IMR-90 (cell line): Measurements from ENCODE around the gene SMAD2. TPM values are rescaled to one million over a fixed set of nuclear protein-coding genes. Genes with fewer than 3 reads are reported as not detected.

Source experiments
- ATAC-seq: fragments of 200-7000 bp; cut with Tn5 transposase; 2 replicates; pipeline ENCODE4 v1.9.1; 2020; ENCODE audit warnings: low read depth, mild to moderate bottlenecking, moderate library complexity
- BruUV-seq: library from RNA; stranded (reverse); fragments of 400-500 nt; replicated peaks from 2 replicates; lab custom pipeline; 2021; lab: Mats Ljungman, UMichigan
- CTCF ChIA-PET: fragments of 300-600 bp; formaldehyde crosslinking; extraction: SDS; loops from one replicate; lab custom pipeline; 2021; ENCODE audit warnings: antibody characterized with exemption; lab: Yijun Ruan, JAX
- POLR2A ChIA-PET: fragments of 300-600 bp; sonication (Branson Sonifier 250); formaldehyde crosslinking; loops from one replicate; lab custom pipeline; 2022; ENCODE audit warnings: antibody characterized with exemption; ENCODE audit not compliant: unreplicated experiment; lab: Charles Lee
- DNase-seq: peaks from one replicate; pipeline ENCODE4 v3.0.0; 2013
- H2AFZ ChIP-seq: replicated peaks from 2 replicates; pipeline ENCODE3; 2013; ENCODE audit warnings: low read length, mild to moderate bottlenecking; ENCODE audit not compliant: poor library complexity
- H2AK5ac ChIP-seq: 2 replicates; pipeline ENCODE4 v1.6.1; 2013; ENCODE audit warnings: low read depth, low read length, inconsistent platforms
- H2AK9ac ChIP-seq: replicated peaks from 2 replicates; pipeline ENCODE3; 2013; ENCODE audit warnings: mild to moderate bottlenecking, low read depth, low read length, moderate library complexity; ENCODE audit not compliant: poor library complexity
- H2BK120ac ChIP-seq: 2 replicates; pipeline ENCODE4 v1.6.1; 2013; ENCODE audit warnings: low read depth, low read length, inconsistent platforms
- H2BK15ac ChIP-seq: 3 replicates; pipeline ENCODE4 v1.6.1; 2013; ENCODE audit warnings: low read depth, low read length, inconsistent platforms
- H2BK20ac ChIP-seq: 2 replicates; pipeline ENCODE4 v1.6.1; 2013; ENCODE audit warnings: low read depth, mild to moderate bottlenecking, inconsistent platforms, low read length, moderate library complexity
- H2BK5ac ChIP-seq: 2 replicates; pipeline ENCODE4 v1.6.1; 2013; ENCODE audit warnings: mild to moderate bottlenecking, low read depth, low read length, inconsistent platforms; ENCODE audit not compliant: poor library complexity, severe bottlenecking
- H3K14ac ChIP-seq: replicated peaks from 2 replicates; pipeline ENCODE4 v1.6.1; 2013; ENCODE audit warnings: low read depth, low read length, inconsistent platforms
- H3K18ac ChIP-seq: 2 replicates; pipeline ENCODE4 v1.6.1; 2013; ENCODE audit warnings: low read depth, low read length, control low read depth
- H3K23ac ChIP-seq: 2 replicates; pipeline ENCODE4 v1.6.1; 2013; ENCODE audit warnings: low read depth, low read length, inconsistent platforms
- H3K27ac ChIP-seq: 2 replicates; pipeline ENCODE4 v1.5.1; 2013; ENCODE audit warnings: mild to moderate bottlenecking, control low read depth, low read length; ENCODE audit not compliant: insufficient read depth
- H3K27me3 ChIP-seq: 2 replicates; pipeline ENCODE4 v1.6.1; 2013; ENCODE audit warnings: low read length; ENCODE audit not compliant: control insufficient read depth, insufficient read depth
- H3K36me3 ChIP-seq: 2 replicates; pipeline ENCODE4 v1.6.1; 2013; ENCODE audit warnings: low read length, mixed read lengths; ENCODE audit not compliant: control insufficient read depth, insufficient read depth
- H3K4ac ChIP-seq: 2 replicates; pipeline ENCODE4 v1.6.1; 2013; ENCODE audit warnings: low read depth, low read length, inconsistent platforms
- H3K4me1 ChIP-seq: 2 replicates; pipeline ENCODE4 v1.6.1; 2013; ENCODE audit warnings: low read length, mixed read lengths; ENCODE audit not compliant: control insufficient read depth, insufficient read depth
- H3K4me2 ChIP-seq: 2 replicates; pipeline ENCODE4 v1.6.1; 2013; ENCODE audit warnings: low read depth, mild to moderate bottlenecking, control low read depth, low read length, moderate library complexity
- H3K4me3 ChIP-seq: 2 replicates; pipeline ENCODE4 v1.5.1; 2013; ENCODE audit warnings: low read depth, mild to moderate bottlenecking, control low read depth, low read length, moderate library complexity; ENCODE audit not compliant: insufficient read depth
- H3K56ac ChIP-seq: 2 replicates; pipeline ENCODE4 v1.6.1; 2013; ENCODE audit warnings: low read length, inconsistent platforms; ENCODE audit not compliant: insufficient read depth; ENCODE audit errors: extremely low read depth
- H3K79me1 ChIP-seq, 2 experiments: 2 replicates each; pipeline ENCODE4 v1.6.1; 2013; ENCODE audit warnings: low read length in 2 of 2, inconsistent platforms in 1 of 2, low read depth in 1 of 2
- H3K9ac ChIP-seq: 2 replicates; pipeline ENCODE4 v1.6.1; 2013; ENCODE audit warnings: low read depth, low read length, control low read depth
- H3K9me1 ChIP-seq: 2 replicates; pipeline ENCODE4 v1.6.1; 2013; ENCODE audit warnings: low read length, inconsistent platforms; ENCODE audit not compliant: insufficient read depth
- H3K9me3 ChIP-seq: 2 replicates; pipeline ENCODE4 v1.6.1; 2013; ENCODE audit warnings: low read length; ENCODE audit not compliant: control insufficient read depth, insufficient read depth
- H4K20me1 ChIP-seq: 2 replicates; pipeline ENCODE4 v1.6.1; 2013; ENCODE audit warnings: low read length, inconsistent platforms; ENCODE audit not compliant: insufficient read depth
- H4K5ac ChIP-seq: 2 replicates; pipeline ENCODE4 v1.6.1; 2013; ENCODE audit warnings: mild to moderate bottlenecking, low read depth, low read length, control low read depth
- H4K8ac ChIP-seq, 2 experiments: 2 replicates each; pipeline ENCODE4 v1.6.1; 2013; ENCODE audit warnings: low read depth in 2 of 2, low read length in 2 of 2, control low read depth in 1 of 2, inconsistent platforms in 1 of 2
- H4K91ac ChIP-seq: 2 replicates; pipeline ENCODE4 v1.6.1; 2013; ENCODE audit warnings: low read depth, low read length, inconsistent platforms; ENCODE audit not compliant: insufficient read depth
- BHLHE40 ChIP-seq: fragments of 150-350 bp; IDR thresholded peaks from 2 replicates; pipeline ENCODE4 v1.6.1; 2016; ENCODE audit warnings: mild to moderate bottlenecking, low read depth, low read length
- CEBPB ChIP-seq: IDR thresholded peaks from 2 replicates; pipeline ENCODE4 v1.6.1; 2012; ENCODE audit warnings: low read depth, low read length, improper control_type of control experiment
- MAFK ChIP-seq: IDR thresholded peaks from 2 replicates; pipeline ENCODE4 v1.6.1; 2012; ENCODE audit warnings: low read depth, low read length, improper control_type of control experiment
- MAZ ChIP-seq: IDR thresholded peaks from 2 replicates; pipeline ENCODE4 v1.6.1; 2012; ENCODE audit warnings: low read depth, mild to moderate bottlenecking, low read length, improper control_type of control experiment, moderate library complexity, borderline replicate concordance
- RAD21 ChIP-seq: IDR thresholded peaks from 2 replicates; pipeline ENCODE4 v1.6.1; 2012; ENCODE audit warnings: low read length, improper control_type of control experiment
- RCOR1 ChIP-seq: IDR thresholded peaks from 2 replicates; pipeline ENCODE4 v1.6.1; 2012; ENCODE audit warnings: mild to moderate bottlenecking, low read length, improper control_type of control experiment; ENCODE audit not compliant: insufficient replicate concordance
- SMC3 ChIP-seq: fragments of 150-350 bp; IDR thresholded peaks from 2 replicates; pipeline ENCODE4 v1.6.1; 2016; ENCODE audit warnings: low read depth, mild to moderate bottlenecking, antibody characterized with exemption, low read length, moderate library complexity
- USF2 ChIP-seq: fragments of 150-350 bp; IDR thresholded peaks from 2 replicates; pipeline ENCODE4 v1.6.1; 2017; ENCODE audit warnings: mild to moderate bottlenecking, antibody characterized with exemption, low read length, low read depth
- WGBS, 2 experiments: methylation state at CpG; one replicate each; pipeline versions ENCODE4 v1.1.5 to v1.1.7; 2013; ENCODE audit warnings: missing lambda C conversion rate in 2 of 2; ENCODE audit not compliant: insufficient read length in 1 of 2; ENCODE audit errors: extremely low coverage in 2 of 2; 5-methylcytosine and 5-hydroxymethylcytosine counted together
- dilution Hi-C: fragments of 300-500 bp; cut with HindIII; formaldehyde crosslinking; loops from one replicate; pipeline ENCODE4 v1.14.3; 2018; ENCODE audit warnings: low sequenced_read_pairs; ENCODE audit not compliant: unreplicated experiment
- in situ Hi-C: fragments of 300-500 bp; cut with MboI; formaldehyde crosslinking; loops from 3 replicates; pipeline ENCODE4 v1.14.3; 2019; ENCODE audit warnings: low sequenced_read_pairs, inconsistent platforms, mixed read lengths
- intact Hi-C: fragments of 100-400 bp; cut with micrococcal nuclease; formaldehyde crosslinking; loops from 2 replicates; pipeline ENCODE4 v1.10.0; 2022
- polyA plus RNA-seq, 3 experiments: library from polyadenylated mRNA; depleted of rRNA; stranded (reverse); fragments of >200 nt; gene quantifications; 2 replicates each; pipeline ENCODE4 v1.2.3, GENCODE V29; 2012; ENCODE audit warnings: low replicate concordance in 1 of 3
- total RNA-seq: library from RNA; depleted of rRNA; stranded (reverse); fragments of >200 nt; gene quantifications from 2 replicates; pipeline ENCODE4 v1.2.3, GENCODE V29; 2012
- TF ChIP-seq, protein P1 (sequence below): conservative IDR thresholded peaks from 2 replicates; pipeline ENCODE4 v1.5.1; 2012; ENCODE audit warnings: mild to moderate bottlenecking, low read depth, low read length, improper control_type of control experiment

The SMAD2 gene
- total and polyA plus RNA-seq, 2 of the 4 experiments (the other 2 are of a cell fraction): 41.7 to 171 TPM

DNA sequence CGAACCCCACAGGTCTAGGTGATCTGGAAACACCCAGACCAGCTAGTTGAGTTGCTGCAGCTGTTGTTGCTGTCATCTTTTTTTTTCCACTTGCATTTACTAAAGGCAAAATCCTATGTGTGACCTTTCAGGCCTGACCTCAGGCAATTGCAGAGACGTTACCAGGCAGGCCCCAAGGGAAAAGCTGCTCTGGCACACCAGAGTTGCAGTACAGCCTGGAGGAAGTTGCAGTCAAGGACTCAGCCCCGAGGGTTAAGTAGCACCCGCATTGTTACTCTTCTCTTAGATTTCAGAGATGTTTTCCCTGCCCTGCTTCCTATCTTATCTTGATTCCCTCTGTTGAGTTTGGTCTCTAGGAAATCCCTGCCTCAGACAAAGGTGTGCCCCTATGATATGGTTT, 45.2 kb upstream of the SMAD2 start:
- Histone ChIP-seq H3K4me1 (no peaks in the 10 kb centered on the region), H4K8ac (no peak overlapping the region), H3K4me3 (no peak overlapping the region), H3K27ac (no peak overlapping the region), H2AFZ (no peak overlapping the region), H3K4ac (no peak overlapping the region), H3K27me3 (peaks cover 13% of the 10 kb centered on the region), H3K9me3 (no peaks in the 10 kb centered on the region), H3K36me3 (no peaks in the 10 kb centered on the region), H3K56ac (no peak overlapping the region), H3K9me1 (no peaks in the 10 kb centered on the region), H4K20me1 (no peaks in the 10 kb centered on the region), H2BK15ac (no peak overlapping the region), H4K91ac (no peak overlapping the region), H3K18ac (no peak overlapping the region), H2BK20ac (no peak overlapping the region), H2BK120ac (no peak overlapping the region), H2AK9ac (no peak overlapping the region), H3K23ac (no peak overlapping the region), H3K14ac (no peak overlapping the region), H2AK5ac (no peak overlapping the region), H3K4me2 (no peak overlapping the region), H3K79me1 (no peaks in the 10 kb centered on the region), H3K9ac (no peak overlapping the region), H2BK5ac (no peak overlapping the region), H4K5ac (no peak overlapping the region)
- TF ChIP-seq SMC3: no peak
- TF ChIP-seq MAZ: no peak
- no peak for TF ChIP-seq RAD21
- no peak for TF ChIP-seq MAFK
- TF ChIP-seq, protein P1, sequence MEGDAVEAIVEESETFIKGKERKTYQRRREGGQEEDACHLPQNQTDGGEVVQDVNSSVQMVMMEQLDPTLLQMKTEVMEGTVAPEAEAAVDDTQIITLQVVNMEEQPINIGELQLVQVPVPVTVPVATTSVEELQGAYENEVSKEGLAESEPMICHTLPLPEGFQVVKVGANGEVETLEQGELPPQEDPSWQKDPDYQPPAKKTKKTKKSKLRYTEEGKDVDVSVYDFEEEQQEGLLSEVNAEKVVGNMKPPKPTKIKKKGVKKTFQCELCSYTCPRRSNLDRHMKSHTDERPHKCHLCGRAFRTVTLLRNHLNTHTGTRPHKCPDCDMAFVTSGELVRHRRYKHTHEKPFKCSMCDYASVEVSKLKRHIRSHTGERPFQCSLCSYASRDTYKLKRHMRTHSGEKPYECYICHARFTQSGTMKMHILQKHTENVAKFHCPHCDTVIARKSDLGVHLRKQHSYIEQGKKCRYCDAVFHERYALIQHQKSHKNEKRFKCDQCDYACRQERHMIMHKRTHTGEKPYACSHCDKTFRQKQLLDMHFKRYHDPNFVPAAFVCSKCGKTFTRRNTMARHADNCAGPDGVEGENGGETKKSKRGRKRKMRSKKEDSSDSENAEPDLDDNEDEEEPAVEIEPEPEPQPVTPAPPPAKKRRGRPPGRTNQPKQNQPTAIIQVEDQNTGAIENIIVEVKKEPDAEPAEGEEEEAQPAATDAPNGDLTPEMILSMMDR: no peak
- no peak for TF ChIP-seq RCOR1
- TF ChIP-seq CEBPB: no peak
- TF ChIP-seq BHLHE40: no peak
- no peak for TF ChIP-seq USF2
- no peak for DNase-seq
- intact Hi-C loops (no loop called here), in situ Hi-C loops (no loop called here), dilution Hi-C loops (no loop called here)
- POLR2A ChIA-PET: no interaction called here
- WGBS, 2 experiments: no CpG with 5 or more reads among the region's 4 CpGs
- BruUV-seq: no TSS peak
- CTCF ChIA-PET: no interaction called here
- ATAC-seq: no peak
